CD14-positive monocyte (primary cell): ENCODE results near the gene FRMD3. TPM values are rescaled to one million over a fixed set of nuclear protein-coding genes. Genes with fewer than 3 reads are reported as not detected.

Experiments used
- DNase-seq, 3 donors: peaks; one replicate each; pipeline ENCODE4 v3.0.0-alpha.2; 2011 to 2022
- H2AFZ ChIP-seq: 2 replicates; pipeline ENCODE4 v1.6.0; 2012; ENCODE audit warnings: mild to moderate bottlenecking, low read depth, low read length, inconsistent platforms; ENCODE audit not compliant: insufficient read depth, poor library complexity, severe bottlenecking
- H3K27ac ChIP-seq, 2 donors: 1 replicate in 1 of 2; 2 replicates in 1 of 2; pipeline ENCODE4 v1.5.1; 2012 to 2013; ENCODE audit warnings: low read length in 2 of 2, control low read depth in 1 of 2, inconsistent platforms in 1 of 2, low read depth in 1 of 2, mild to moderate bottlenecking in 1 of 2
- H3K27me3 ChIP-seq, 2 donors: one replicate each; pipeline versions ENCODE4 v1.6.0 to v1.6.1; 2011 to 2013; ENCODE audit warnings: low read length in 2 of 2; ENCODE audit not compliant: control insufficient read depth in 2 of 2, insufficient read depth in 2 of 2
- H3K36me3 ChIP-seq, 2 donors: replicated peaks in 1 of 2; 1 replicate in 1 of 2; 2 replicates in 1 of 2; pipeline versions ENCODE4 v1.5.1 to v1.6.1; 2012 to 2013; ENCODE audit warnings: low read length in 2 of 2, control low read depth in 1 of 2, inconsistent platforms in 1 of 2, mild to moderate bottlenecking in 1 of 2; ENCODE audit not compliant: insufficient read depth in 2 of 2, control insufficient read depth in 1 of 2
- H3K4me1 ChIP-seq, 2 donors: 1 replicate in 1 of 2; 2 replicates in 1 of 2; pipeline versions ENCODE4 v1.5.1 to v1.6.1; 2012 to 2013; ENCODE audit warnings: low read length in 2 of 2, control low read depth in 1 of 2, inconsistent platforms in 1 of 2, mild to moderate bottlenecking in 1 of 2, moderate library complexity in 1 of 2; ENCODE audit not compliant: insufficient read depth in 2 of 2, control insufficient read depth in 1 of 2
- H3K4me2 ChIP-seq: replicated peaks from 2 replicates; pipeline ENCODE3; 2012; ENCODE audit warnings: low read length, moderate library complexity, mild to moderate bottlenecking; ENCODE audit not compliant: poor library complexity, severe bottlenecking; ENCODE audit errors: extremely low read depth
- H3K4me3 ChIP-seq, 3 experiments: fragments of 200-600 bp in 1 of 3; sonication (generic) in 1 of 3; replicated peaks in 1 of 3; 1 replicate in 2 of 3; 2 replicates in 1 of 3; pipeline ENCODE4 v1.5.1; 2011 to 2013; ENCODE audit warnings: low read length in 3 of 3, mild to moderate bottlenecking in 3 of 3, control low read depth in 2 of 3, low read depth in 2 of 3, inconsistent platforms in 1 of 3, moderate library complexity in 1 of 3
- H3K79me2 ChIP-seq: 2 replicates; pipeline ENCODE4 v1.6.0; 2012; ENCODE audit warnings: mild to moderate bottlenecking, control low read depth, inconsistent platforms, low read length, moderate library complexity; ENCODE audit not compliant: insufficient read depth
- H3K9ac ChIP-seq: 2 replicates; pipeline ENCODE4 v1.6.0; 2017; ENCODE audit warnings: low read length, mild to moderate bottlenecking; ENCODE audit not compliant: insufficient read depth, poor library complexity, severe bottlenecking
- H3K9me3 ChIP-seq, 2 donors: replicated peaks in 1 of 2; 1 replicate in 1 of 2; 2 replicates in 1 of 2; pipeline versions ENCODE4 v1.5.1 to v1.6.1; 2012 to 2013; ENCODE audit warnings: low read length in 2 of 2, control low read depth in 1 of 2; ENCODE audit not compliant: control insufficient read depth in 1 of 2, insufficient read depth in 1 of 2
- H4K20me1 ChIP-seq: 2 replicates; pipeline ENCODE4 v1.6.0; 2012; ENCODE audit warnings: mild to moderate bottlenecking, low read length, control low read depth, moderate library complexity; ENCODE audit not compliant: insufficient read depth
- H3K27ac Mint-ChIP-seq, 7 donors: one replicate each; pipeline ENCODE4 v1.8.0; 2020; ENCODE audit warnings: mild to moderate bottlenecking in 7 of 7, mixed read lengths in 7 of 7, moderate library complexity in 6 of 7, inconsistent platforms in 2 of 7
- H3K27me3 Mint-ChIP-seq, 3 donors: one replicate each; pipeline ENCODE4 v1.8.0; 2021 to 2022; ENCODE audit warnings: low read depth in 3 of 3, mild to moderate bottlenecking in 3 of 3, mixed read lengths in 3 of 3, moderate library complexity in 3 of 3, inconsistent platforms in 1 of 3
- H3K36me3 Mint-ChIP-seq, 2 donors: one replicate each; pipeline ENCODE4 v1.8.0; 2020; ENCODE audit warnings: mixed read lengths in 2 of 2, inconsistent platforms in 1 of 2, mild to moderate bottlenecking in 1 of 2
- H3K4me1 Mint-ChIP-seq: one replicate; pipeline ENCODE4 v1.8.0; 2020; ENCODE audit warnings: mild to moderate bottlenecking, mixed read lengths
- H3K4me3 Mint-ChIP-seq, 2 donors: one replicate each; pipeline ENCODE4 v1.8.0; 2020; ENCODE audit warnings: mild to moderate bottlenecking in 2 of 2, mixed read lengths in 2 of 2, moderate library complexity in 1 of 2
- H3K9me3 Mint-ChIP-seq, 7 donors: one replicate each; pipeline ENCODE4 v1.8.0; 2020 to 2022; ENCODE audit warnings: mixed read lengths in 7 of 7, mild to moderate bottlenecking in 6 of 7, moderate library complexity in 6 of 7, inconsistent platforms in 2 of 7
- CTCF ChIP-seq: fragments of 200-600 bp; IDR thresholded peaks from one replicate; pipeline ENCODE4 v1.8.0; 2022; ENCODE audit warnings: antibody characterized with exemption, mild to moderate bottlenecking
- WGBS: methylation state at CpG from one replicate; pipeline ENCODE4 v1.1.5; 2013; ENCODE audit warnings: missing lambda C conversion rate; ENCODE audit not compliant: insufficient coverage; 5-methylcytosine and 5-hydroxymethylcytosine counted together
- intact Hi-C, 2 donors: fragments of 100-400 bp; cut with micrococcal nuclease; formaldehyde crosslinking; loops; one replicate each; pipeline versions ENCODE4 v1.15.0 to v1.15.1; 2023
- polyA plus RNA-seq, 3 donors: library from polyadenylated mRNA; depleted of rRNA in 1 of 3; unstranded in 2 of 3; stranded (reverse) in 1 of 3; fragments of 300-500 nt in 2 of 3; fragments of >200 nt in 1 of 3; fragmentation: Illumina TruSeq in 2 of 3; gene quantifications; 1 replicate in 2 of 3; 2 replicates in 1 of 3; pipeline ENCODE4 v1.2.3, GENCODE V29; 2012 to 2021

The FRMD3 gene
- polyA plus RNA-seq, 3 donors: 2.8 to 9.8 (median 4.2) TPM

GRCh38 chr9:83383034-83383433, 155.2 kb downstream of the FRMD3 start:
- no peak overlapping the region for H3K4me2 ChIP-seq
- no peaks in the 10 kb centered on the region for H3K79me2 ChIP-seq
- no peak for DNase-seq
- no peak overlapping the region for H3K27ac Mint-ChIP-seq
- no peak overlapping the region for H3K27ac ChIP-seq
- H3K9ac ChIP-seq: no peak overlapping the region
- no peak overlapping the region for H2AFZ ChIP-seq
- peaks cover 0 to 2% (median 0%) of the 10 kb centered on the region in 3 donors for H3K27me3 Mint-ChIP-seq
- H3K36me3 Mint-ChIP-seq: peaks cover 3 to 14% of the 10 kb centered on the region in 2 donors
- H3K4me1 ChIP-seq: no peaks in the 10 kb centered on the region
- no peak overlapping the region for H3K4me3 ChIP-seq
- peaks cover 0 to 12% of the 10 kb centered on the region in 2 donors for H3K9me3 ChIP-seq
- no peaks in the 10 kb centered on the region for H3K27me3 ChIP-seq
- H3K4me3 Mint-ChIP-seq: no peak overlapping the region
- H4K20me1 ChIP-seq: no peaks in the 10 kb centered on the region
- intact Hi-C loops: no loop called here
- H3K36me3 ChIP-seq: no peaks in the 10 kb centered on the region
- WGBS: no CpG with 5 or more reads among the region's 2 CpGs
- no peaks in the 10 kb centered on the region for H3K4me1 Mint-ChIP-seq
- TF ChIP-seq CTCF: no peak
- peaks cover 2 to 14% (median 7%) of the 10 kb centered on the region in 7 donors for H3K9me3 Mint-ChIP-seq

GRCh38 chr9:83382421-83382820, 155.8 kb downstream of the FRMD3 start:
- no peak overlapping the region for H3K4me2 ChIP-seq
- intact Hi-C loops: no loop called here
- H2AFZ ChIP-seq: no peak overlapping the region
- H3K4me3 ChIP-seq: no peak overlapping the region
- no peaks in the 10 kb centered on the region for H4K20me1 ChIP-seq
- Mint-ChIP-seq H3K27me3 (peaks cover 0 to 2% (median 0%) of the 10 kb centered on the region in 3 donors), H3K4me3 (no peak overlapping the region), H3K27ac (no peak overlapping the region), H3K36me3 (peaks cover 3 to 14% of the 10 kb centered on the region in 2 donors), H3K4me1 (no peaks in the 10 kb centered on the region), H3K9me3 (peaks cover 2 to 14% (median 7%) of the 10 kb centered on the region in 7 donors)
- peaks cover 0 to 12% of the 10 kb centered on the region in 2 donors for H3K9me3 ChIP-seq
- no peak for TF ChIP-seq CTCF
- H3K79me2 ChIP-seq: no peaks in the 10 kb centered on the region
- H3K4me1 ChIP-seq: no peaks in the 10 kb centered on the region
- H3K27me3 ChIP-seq: no peaks in the 10 kb centered on the region
- no peak overlapping the region for H3K27ac ChIP-seq
- no peaks in the 10 kb centered on the region for H3K36me3 ChIP-seq
- no peak overlapping the region for H3K9ac ChIP-seq
- no peak for DNase-seq
